H1 (cell line): Measurements from ENCODE around the gene BASP1. TPM values are rescaled to one million over a fixed set of nuclear protein-coding genes. Genes with fewer than 3 reads are reported as not detected.

ENCODE experiments used
- BACH1 ChIP-seq: IDR thresholded peaks from 2 replicates; pipeline ENCODE4 v1.6.1; 2012; ENCODE audit warnings: low read length, improper control_type of control experiment
- E2F6 ChIP-seq: IDR thresholded peaks from 2 replicates; pipeline ENCODE4 v1.6.1; 2012; ENCODE audit warnings: inconsistent platforms
- HDAC2 ChIP-seq, 2 experiments: fragments of 300-600 bp in 1 of 2; sonication (generic) in 1 of 2; IDR thresholded peaks; 2 replicates each; pipeline ENCODE4 v1.6.1; 2011 to 2012; ENCODE audit warnings: low read depth in 2 of 2, low read length in 2 of 2, mild to moderate bottlenecking in 2 of 2, moderate library complexity in 2 of 2, borderline replicate concordance in 1 of 2, inconsistent platforms in 1 of 2
- MAFK ChIP-seq: IDR thresholded peaks from 2 replicates; pipeline ENCODE4 v1.6.1; 2012; ENCODE audit warnings: low read depth, mild to moderate bottlenecking, improper control_type of control experiment, low read length
- NANOG ChIP-seq: IDR thresholded peaks from 2 replicates; pipeline ENCODE4 v1.6.1; 2011; ENCODE audit warnings: low read length, low read depth, mild to moderate bottlenecking, inconsistent platforms; ENCODE audit not compliant: insufficient read depth, poor library complexity, severe bottlenecking
- PHF8 ChIP-seq: fragments of 200-600 bp; sonication (generic); conservative IDR thresholded peaks from 2 replicates; pipeline ENCODE4 v1.7.1; 2012; ENCODE audit warnings: low read depth, mild to moderate bottlenecking, inconsistent platforms, low read length, moderate library complexity
- SP4 ChIP-seq: IDR thresholded peaks from 2 replicates; pipeline ENCODE4 v1.6.1; 2012; ENCODE audit warnings: low read length, inconsistent platforms
- polyA plus RNA-seq, 7 experiments: library from polyadenylated mRNA; depleted of rRNA in 3 of 7; stranded (reverse) in 5 of 7; unstranded in 2 of 7; fragments of >200 nt in 5 of 7; fragments of 200-250 nt in 2 of 7; gene quantifications; 1 replicate in 5 of 7; 2 replicates in 1 of 7; 4 replicates in 1 of 7; pipeline versions ENCODE4 v1.2.1 to v1.2.3, GENCODE V29; 2011 to 2013; ENCODE audit warnings: missing spikeins in 2 of 7, mixed read lengths in 2 of 7
- total RNA-seq: library from RNA; stranded (reverse); fragmentation: NEBNext Ultra II Directional; extraction: Animal tissue kit (Norgen Biotek cat#: 25700); gene quantifications from 2 replicates; pipeline ENCODE4 v1.2.1, GENCODE V29; 2021

BASP1 gene
- total and polyA plus RNA-seq, 2 of the 8 experiments (the other 6 are each of a cell fraction or from before 2014, with no cell fraction given): 95.2 to 104 TPM

- TF ChIP-seq E2F6 (no peak), MAFK (no peak), HDAC2 (IDR thresholded peaks at IDR 0.05; ENCODE audit: borderline replicate concordance in 1 of 2, low read depth in 2 of 2, low read length in 2 of 2) (no peak), BACH1 (no peak), NANOG (no peak), SP4 (no peak), PHF8 (no peak)
Observed at GRCh38 chr5:17185349-17185748, 32.1 kb upstream of the BASP1 start (continued).
